Transverse colon (tissue), 4 donors: ENCODE data around the gene ZNF778. TPM values are rescaled to one million over a fixed set of nuclear protein-coding genes. Genes with fewer than 3 reads are reported as not detected.

Experiments
- DNase-seq: peaks from one replicate; pipeline ENCODE4 v3.0.0-alpha.2; 2019
- H3K27ac ChIP-seq, 4 donors: fragments of 200-600 bp; sonication (generic); 2 replicates each; pipeline ENCODE4 v1.5.1; 2016 to 2018; ENCODE audit warnings: inconsistent platforms in 4 of 4
- H3K27me3 ChIP-seq: fragments of 200-600 bp; sonication (generic); 2 replicates; pipeline ENCODE4 v1.5.1; 2017; ENCODE audit warnings: inconsistent platforms
- H3K36me3 ChIP-seq, 4 donors: fragments of 200-600 bp; sonication (generic); 2 replicates each; pipeline ENCODE4 v1.5.1; 2017 to 2019; ENCODE audit warnings: inconsistent platforms in 4 of 4
- H3K4me1 ChIP-seq, 4 donors: fragments of 200-600 bp; sonication (generic); 2 replicates each; pipeline ENCODE4 v1.5.1; 2017 to 2020; ENCODE audit warnings: inconsistent platforms in 4 of 4
- H3K4me3 ChIP-seq, 4 donors: fragments of 200-600 bp; sonication (generic); 1 replicate in 1 of 4; 2 replicates in 3 of 4; pipeline versions ENCODE4 v1.5.1 to v1.6.1; 2017 to 2019; ENCODE audit warnings: inconsistent platforms in 4 of 4
- H3K9me3 ChIP-seq, 2 donors: fragments of 200-600 bp; sonication (generic); 2 replicates each; pipeline ENCODE4 v1.5.1; 2017 to 2019; ENCODE audit warnings: inconsistent platforms in 2 of 2
- CTCF ChIP-seq, 5 experiments: fragments of 200-600 bp in 3 of 5; fragments of 450-650 bp in 2 of 5; sonication (generic) in 3 of 5; IDR thresholded peaks; 1 replicate in 2 of 5; 2 replicates in 3 of 5; pipeline ENCODE4 v1.5.1; 2016 to 2017; ENCODE audit warnings: antibody characterized with exemption in 5 of 5, inconsistent platforms in 3 of 5, mild to moderate bottlenecking in 2 of 5, moderate library complexity in 1 of 5
- EP300 ChIP-seq: sonication (generic); formaldehyde crosslinking; IDR thresholded peaks from one replicate; pipeline ENCODE4 v1.6.1; 2017; ENCODE audit warnings: antibody characterized with exemption, low read depth
- POLR2A ChIP-seq: fragments of 450-650 bp; IDR thresholded peaks from one replicate; pipeline ENCODE4 v1.6.1; 2016; ENCODE audit warnings: antibody characterized with exemption, mild to moderate bottlenecking, moderate library complexity
- POLR2AphosphoS5 ChIP-seq, 3 donors: sonication (generic); formaldehyde crosslinking; IDR thresholded peaks; one replicate each; pipeline ENCODE4 v1.6.1; 2016; ENCODE audit warnings: antibody characterized with exemption in 3 of 3
- WGBS, 2 donors: methylation state at CpG; one replicate each; pipeline ENCODE4 v1.1.5; 2018; ENCODE audit warnings: low coverage in 1 of 2; 5-methylcytosine and 5-hydroxymethylcytosine counted together
- in situ Hi-C, 4 donors: fragments of 200-750 bp; cut with MboI; loops; one replicate each; pipeline versions ENCODE4 v1.15.0 to v1.15.1; 2017; ENCODE audit warnings: low sequenced_read_pairs in 3 of 4, low pct_ligation_motif_present in 1 of 4, low pct_unique_long_range_greater_than_20kb in 1 of 4
- intact Hi-C: fragments of 100-400 bp; cut with DNase I; formaldehyde crosslinking; loops from one replicate; pipeline ENCODE4 v1.15.1; 2023; ENCODE audit warnings: low total_unique reads
- total RNA-seq, 4 donors: library from RNA; depleted of rRNA; stranded (reverse); fragments of >200 nt; gene quantifications; one replicate each; pipeline ENCODE4 v1.1.0, GENCODE V29; 2016

The ZNF778 gene
- total RNA-seq = 10 to 100 TPM in 3 of 4 donors, 1 to 10 TPM in 1; 9.3 to 89.0 (median 13.4) TPM

GRCh38 chr16:89217388-89218191, at the start of gene ZNF778:
ZNF778 (plus strand) TSS chr16:89217703; CDS start chr16:89221128, 3,425 bp downstream.
- DNase-seq = peak; percentile 86
- intact Hi-C loops (loop anchor here (5.0 kb wide), 1 partner anchor 275 kb away; no protein-coding TSS in a partner anchor), in situ Hi-C loops (loop anchor here in 3 of 4 donors (25.0 kb wide), 3 partner anchors 280 to 480 kb away; partner anchors contain the start of genes APRT (in 1 of the 3) and CDT1 (in 1 of the 3))
- Histone ChIP-seq H3K27ac (peak within 1 kb of the TSS; percentile 95 to 98 (median 97)), H3K4me3 (peak within 1 kb of the TSS; percentile 42 to 90 (median 76)), H3K9me3 (no peaks in the 10 kb centered on the region), H3K27me3 (no peaks in the 10 kb centered on the region), H3K4me1 (peaks cover 11 to 34% (median 23%) of the 10 kb centered on the region in 4 donors), H3K36me3 (peaks cover 0 to 5% (median under 1%) of the 10 kb centered on the region in 4 donors)
- peak; percentile 85 to 91 (median 89) for TF ChIP-seq POLR2AphosphoS5 (IDR thresholded peaks at IDR 0.05)
- no peak for TF ChIP-seq EP300
- TF ChIP-seq POLR2A = peak; percentile 84
- TF ChIP-seq CTCF (IDR thresholded peaks at IDR 0.05) = peak in 2 of 5 experiments; percentile 1 to 35
- 1% methylated on average over 81 of the region's 91 CpGs; no CpG with 5 or more reads in 1 of the 2 donors for WGBS, 2 donors

DNA sequence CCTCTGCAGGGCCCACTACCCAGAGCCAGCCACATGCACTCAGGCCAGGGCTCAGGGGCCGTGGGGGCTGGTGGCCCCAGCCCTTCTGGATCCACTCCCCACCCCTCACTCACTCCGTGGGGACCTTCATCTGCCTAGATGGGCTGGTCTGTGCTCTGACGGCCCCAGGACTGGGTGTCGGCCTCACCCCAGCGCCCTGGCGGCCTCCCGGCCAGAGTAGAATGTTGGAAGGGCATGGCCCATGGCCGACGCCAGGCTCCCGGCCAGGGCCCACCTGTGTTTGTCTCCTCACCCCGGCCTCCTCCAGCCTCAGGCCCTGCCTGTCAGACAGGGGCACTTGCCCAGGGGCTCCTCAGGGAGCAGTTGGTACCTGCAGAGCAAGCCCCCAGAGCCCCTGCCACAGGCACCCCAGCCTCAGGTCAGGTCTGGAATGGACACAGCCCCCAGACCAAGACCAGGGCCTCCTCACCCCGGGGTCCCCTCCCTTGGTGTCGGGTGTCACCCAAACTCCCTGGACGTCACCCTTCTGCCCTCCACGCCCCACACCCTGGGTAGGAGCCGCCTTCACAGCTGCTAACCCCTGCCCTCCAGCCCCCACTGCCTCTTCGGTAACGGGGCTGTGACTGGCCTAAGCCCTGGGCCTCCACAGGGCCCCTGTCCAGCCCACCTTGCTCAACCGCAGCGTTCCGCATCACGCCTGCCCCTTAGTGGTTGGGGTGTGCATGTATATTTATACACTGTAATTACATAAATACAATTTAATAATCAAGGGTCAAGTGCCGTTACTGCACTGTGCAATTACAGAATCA, 48.9 kb upstream of the ZNF778 start:
- Histone ChIP-seq H3K27ac (no peak overlapping the region), H3K27me3 (peaks cover 67% of the 10 kb centered on the region), H3K4me3 (no peak overlapping the region), H3K4me1 (peaks cover 16 to 23% (median 20%) of the 10 kb centered on the region in 4 donors), H3K36me3 (no peaks in the 10 kb centered on the region), H3K9me3 (no peaks in the 10 kb centered on the region)
- no peak for DNase-seq
- TF ChIP-seq POLR2AphosphoS5 (IDR thresholded peaks at IDR 0.05) (no peak), POLR2A (no peak), EP300 (no peak), CTCF (IDR thresholded peaks at IDR 0.05) (no peak)
- 50% methylated on average over 23 of the region's 23 CpGs; no CpG with 5 or more reads in 1 of the 2 donors for WGBS, 2 donors
- in situ Hi-C loops = loop anchor here in 2 of 4 donors (25.0 kb wide), 1 partner anchor 231 kb away; no protein-coding TSS in a partner anchor
- intact Hi-C loops = no loop called here

DNA sequence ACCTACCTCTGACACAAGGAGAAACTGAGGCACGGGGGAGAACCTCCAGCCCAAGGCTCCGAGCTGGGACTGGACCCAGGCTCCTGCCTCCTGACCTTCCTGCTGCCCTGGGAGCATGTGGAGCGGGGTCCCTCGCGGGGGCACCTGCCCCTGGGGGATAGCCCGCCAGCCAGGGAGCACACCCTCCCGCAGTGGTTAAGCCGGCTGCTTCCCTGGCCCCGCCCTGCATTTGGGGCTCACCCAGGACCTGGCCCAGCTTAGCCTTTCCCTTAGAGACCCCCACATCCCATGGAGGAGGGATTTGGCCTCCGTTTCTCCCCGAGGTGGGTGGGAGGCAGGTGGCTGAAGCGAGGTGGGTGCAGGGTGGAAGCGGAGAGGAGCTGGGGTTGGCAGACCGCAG, 47.7 kb upstream of the ZNF778 start:
- intact Hi-C loops = no loop called here
- H3K4me3 ChIP-seq = no peak overlapping the region
- DNase-seq = no peak
- peaks cover 16 to 23% (median 20%) of the 10 kb centered on the region in 4 donors for H3K4me1 ChIP-seq
- WGBS, 2 donors = 75% methylated on average over 14 of the region's 14 CpGs; no CpG with 5 or more reads in 1 of the 2 donors
- H3K27ac ChIP-seq = no peak overlapping the region
- TF ChIP-seq CTCF (IDR thresholded peaks at IDR 0.05) (no peak), EP300 (no peak), POLR2AphosphoS5 (IDR thresholded peaks at IDR 0.05) (no peak), POLR2A (no peak)
- H3K36me3 ChIP-seq = no peaks in the 10 kb centered on the region
- in situ Hi-C loops = loop anchor here in 2 of 4 donors (25.0 kb wide), 1 partner anchor 232 kb away; no protein-coding TSS in a partner anchor
- peaks cover 72% of the 10 kb centered on the region for H3K27me3 ChIP-seq
- no peaks in the 10 kb centered on the region for H3K9me3 ChIP-seq
